M059J (cell line): ENCODE data around the gene RAB3IL1. TPM values are rescaled to one million over a fixed set of nuclear protein-coding genes. Genes with fewer than 3 reads are reported as not detected.

Experiments
- total RNA-seq: library from RNA; depleted of rRNA; stranded (reverse); fragments of >200 nt; shearing (Covaris generic); gene quantifications from 2 replicates; pipeline ENCODE4 v1.2.3, GENCODE V29; 2014; rRNA removed

The RAB3IL1 gene
- total RNA-seq, 1 experiment from 2014 or later, result 1.4 TPM

Other genes starting within 250 kb of the RAB3IL1 start
- 1.4 and 3.3 TPM in 2 replicates for gene DAGLA, start 237.2 kb downstream of the RAB3IL1 start, total RNA-seq
- 4.3 and 5.0 TPM in 2 replicates for gene MYRF, start 164.9 kb downstream of the RAB3IL1 start, total RNA-seq
- 87.6 and 166 TPM in 2 replicates for gene TMEM258, start 125.0 kb downstream of the RAB3IL1 start, total RNA-seq
- 106 and 150 TPM in 2 replicates for gene FEN1, start 124.7 kb downstream of the RAB3IL1 start, total RNA-seq
- 57.7 and 69.5 TPM in 2 replicates for gene FADS1, start 100.6 kb downstream of the RAB3IL1 start, total RNA-seq
- 224 and 254 TPM in 2 replicates for gene FADS2, start 89.3 kb downstream of the RAB3IL1 start, total RNA-seq
- 82.9 and 102 TPM in 2 replicates for gene FADS3, start 26.0 kb downstream of the RAB3IL1 start, total RNA-seq
- gene BEST1, start 32.8 kb upstream of the RAB3IL1 start, total RNA-seq, result 0.05 and 0.96 TPM in 2 replicates
- 645 and 948 TPM in 2 replicates for gene FTH1, start 50.1 kb upstream of the RAB3IL1 start, total RNA-seq
- 47.9 and 76.2 TPM in 2 replicates for gene INCENP, start 206.4 kb upstream of the RAB3IL1 start, total RNA-seq